ENCODE data around the gene ZNF157. TPM values are rescaled to one million over a fixed set of nuclear protein-coding genes. Genes with fewer than 3 reads are reported as not detected.

ZNF157 gene
- total RNA-seq, 1 donor from 2014 or later: 0.96 TPM

DNA sequence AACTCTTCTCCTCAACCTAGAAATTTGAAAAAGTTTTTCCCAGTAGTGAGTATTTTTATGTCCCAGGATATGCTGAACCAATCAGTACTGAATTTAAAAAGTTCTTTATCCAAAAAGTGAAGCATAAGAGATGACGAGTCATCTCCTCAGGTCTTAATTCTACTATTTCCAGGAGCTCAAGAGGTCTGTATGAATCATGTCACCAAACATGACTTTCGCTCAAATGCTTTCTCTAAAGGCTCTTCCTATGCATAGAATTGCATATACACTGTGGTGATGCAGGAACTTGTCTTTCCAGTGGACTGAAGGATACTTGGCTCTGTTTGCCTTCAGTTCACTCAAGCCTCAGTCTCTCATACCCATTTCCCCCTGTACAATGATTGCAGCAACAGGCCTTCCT, 76.6 kb downstream of the ZNF157 start:
- no peak for DNase-seq (ENCODE audit: low spot score)

DNA sequence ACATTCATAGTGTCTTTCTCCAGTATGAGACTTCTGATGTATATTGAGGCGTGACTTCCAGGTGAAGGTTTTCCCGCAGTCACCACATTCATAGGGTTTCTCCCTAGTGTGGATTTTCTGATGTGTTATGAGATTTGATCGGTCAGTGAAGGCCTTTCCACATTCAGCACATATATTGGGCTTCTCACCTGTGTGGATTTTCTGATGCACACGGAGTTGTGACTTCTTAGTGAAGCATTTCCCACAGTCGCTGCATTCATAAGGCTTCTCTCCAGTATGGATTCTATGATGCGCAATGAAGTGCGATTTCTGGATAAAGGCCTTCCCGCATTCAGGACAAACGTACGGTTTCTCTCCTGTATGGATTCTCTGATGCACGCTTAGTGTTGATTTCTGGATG, 77.2 kb downstream of the ZNF157 start:
- no peak for DNase-seq (ENCODE audit: low spot score)

DNA sequence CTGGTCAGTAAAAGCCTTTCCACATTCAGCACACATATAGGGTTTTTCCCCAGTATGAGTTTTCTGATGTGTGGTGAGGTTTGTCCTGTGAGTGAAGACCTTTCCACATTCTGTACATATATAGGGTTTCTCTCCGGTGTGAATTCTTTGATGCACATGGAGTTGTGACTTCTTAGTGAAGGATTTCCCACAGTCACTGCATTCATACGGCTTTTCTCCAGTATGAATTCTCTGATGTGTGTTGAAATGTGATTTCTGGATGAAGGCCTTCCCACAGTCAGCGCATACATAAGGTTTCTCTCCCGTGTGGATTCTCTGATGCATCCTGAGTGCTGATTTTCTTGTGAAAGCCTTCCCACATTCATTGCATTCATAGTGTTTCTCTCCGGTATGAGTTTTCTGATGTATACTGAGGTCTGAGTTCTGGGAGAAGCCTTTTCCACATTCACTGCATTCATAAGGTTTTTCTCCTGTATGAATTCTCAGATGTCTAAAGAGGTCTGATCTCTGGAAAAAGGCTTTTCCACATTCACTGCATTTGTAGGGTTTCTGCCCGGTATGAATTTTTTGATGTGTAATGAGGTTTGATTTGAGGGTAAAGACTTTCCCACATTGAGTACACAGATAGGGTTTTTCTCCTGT, 77.9 kb downstream of the ZNF157 start:
- DNase-seq (ENCODE audit: low spot score): no peak

DNA sequence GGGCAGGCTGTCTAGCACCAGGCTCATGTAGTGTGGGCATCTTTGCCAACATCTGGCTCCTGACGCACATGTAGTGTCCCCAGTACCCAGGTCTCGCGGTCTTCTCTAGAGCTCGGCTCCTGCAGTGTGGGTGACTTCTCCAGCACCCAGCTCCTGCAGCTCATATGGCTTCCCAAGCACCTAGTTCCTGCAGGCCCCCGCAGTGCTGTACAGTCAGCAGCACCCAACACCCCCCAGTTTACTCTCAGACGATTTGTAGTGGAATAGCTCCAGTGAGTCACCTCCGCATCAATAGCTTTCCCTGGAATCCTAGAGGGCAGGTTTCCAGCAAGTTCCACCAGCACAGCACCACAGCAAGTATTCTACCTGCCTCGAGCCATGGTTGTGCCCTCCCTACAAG, 81.7 kb downstream of the ZNF157 start:
- DNase-seq (ENCODE audit: low spot score): no peak

DNA sequence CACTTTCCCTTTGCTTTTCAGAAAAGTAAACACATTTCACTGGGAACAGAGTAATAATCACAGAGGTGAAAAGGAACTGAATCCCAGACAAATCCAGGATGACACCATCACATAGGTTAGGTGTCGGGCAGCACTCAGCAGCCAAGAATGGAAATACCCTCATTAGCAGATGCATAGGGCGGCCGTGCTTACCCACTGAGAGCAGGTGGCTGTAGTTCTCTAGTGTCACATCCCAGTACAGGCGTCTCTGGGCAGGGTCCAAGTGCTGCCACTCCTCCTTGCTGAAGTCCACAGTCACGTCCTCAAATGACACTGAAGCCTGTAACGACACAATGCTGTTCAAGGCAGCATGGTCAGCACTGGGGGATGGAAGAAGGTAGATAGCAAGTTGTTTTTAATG, 85.7 kb downstream of the ZNF157 start:
- no peak for DNase-seq (ENCODE audit: low spot score)

DNA sequence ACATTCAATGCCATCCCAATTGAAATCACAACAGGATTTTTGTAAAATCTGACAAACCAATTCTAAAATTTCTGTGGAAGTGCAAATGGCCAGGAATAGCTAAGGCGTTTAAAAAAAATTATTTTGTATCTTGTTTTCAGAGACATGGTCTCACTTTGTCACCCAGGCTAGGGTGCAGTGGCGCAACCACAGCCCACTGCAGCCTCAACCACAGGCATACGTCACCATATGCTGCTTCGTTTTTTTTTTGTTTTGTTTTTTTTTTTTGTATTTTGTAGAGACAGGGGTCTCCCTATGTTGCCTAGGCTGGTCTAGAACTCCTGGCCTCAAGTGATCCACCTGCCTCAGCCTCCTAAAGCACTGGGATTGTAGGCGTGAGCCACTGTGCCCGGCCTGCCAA, 88.2 kb downstream of the ZNF157 start:
- DNase-seq (ENCODE audit: low spot score): no peak

DNA sequence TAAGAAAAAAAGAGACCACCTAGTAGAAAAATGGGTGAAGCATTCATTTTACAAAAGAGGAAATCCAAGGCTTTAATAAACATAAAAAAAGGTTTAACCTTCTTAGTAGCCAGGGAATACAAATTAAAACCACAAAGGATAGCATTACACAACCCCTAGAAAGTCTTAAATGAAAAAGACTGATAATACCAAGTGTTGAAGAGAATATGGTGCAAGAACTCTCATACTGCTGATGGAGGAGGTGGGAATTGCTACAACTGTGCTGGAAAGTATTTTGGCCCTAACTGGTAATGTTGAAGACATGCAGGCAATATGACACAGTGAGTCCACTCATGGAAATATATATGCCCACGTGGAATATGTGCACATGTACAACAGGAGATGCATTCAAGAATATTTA, 90.2 kb downstream of the ZNF157 start:
- DNase-seq (ENCODE audit: low spot score): no peak

Other genes starting within 250 kb of the ZNF157 start
- gene NDUFB11, start 225.9 kb upstream of the ZNF157 start, total RNA-seq (ENCODE audit: insufficient read depth, low replicate concordance): 34.2 TPM
- gene RBM10, start 225.4 kb upstream of the ZNF157 start, total RNA-seq (ENCODE audit: insufficient read depth, low replicate concordance): 28.4 TPM
- gene UBA1, start 176.7 kb upstream of the ZNF157 start, total RNA-seq (ENCODE audit: insufficient read depth, low replicate concordance): 36.8 TPM
- 36.4 TPM for gene CDK16, start 151.9 kb upstream of the ZNF157 start, total RNA-seq (ENCODE audit: insufficient read depth, low replicate concordance)
- gene USP11, start 137.6 kb upstream of the ZNF157 start, total RNA-seq (ENCODE audit: insufficient read depth, low replicate concordance): 33.7 TPM
- 3.9 TPM for gene ZNF41, start 112.6 kb downstream of the ZNF157 start, total RNA-seq (ENCODE audit: insufficient read depth, low replicate concordance)
- gene ARAF, start 190.6 kb downstream of the ZNF157 start, total RNA-seq (ENCODE audit: insufficient read depth, low replicate concordance): 19.7 TPM
- gene TIMP1, start 211.9 kb downstream of the ZNF157 start, total RNA-seq (ENCODE audit: insufficient read depth, low replicate concordance): 109 TPM
- gene SYN1, start 249.3 kb downstream of the ZNF157 start, total RNA-seq (ENCODE audit: insufficient read depth, low replicate concordance): not detected

Measured in umbilical cord (tissue), 2 donors.